ENCODE measurements around the gene PLA2G7. TPM values are rescaled to one million over a fixed set of nuclear protein-coding genes. Genes with fewer than 3 reads are reported as not detected.

Gene PLA2G7
- total and polyA plus RNA-seq, 2 donors (not counting 1 experiment from before 2014, with no cell fraction given), result 0.04 to 1.1 TPM

DNA sequence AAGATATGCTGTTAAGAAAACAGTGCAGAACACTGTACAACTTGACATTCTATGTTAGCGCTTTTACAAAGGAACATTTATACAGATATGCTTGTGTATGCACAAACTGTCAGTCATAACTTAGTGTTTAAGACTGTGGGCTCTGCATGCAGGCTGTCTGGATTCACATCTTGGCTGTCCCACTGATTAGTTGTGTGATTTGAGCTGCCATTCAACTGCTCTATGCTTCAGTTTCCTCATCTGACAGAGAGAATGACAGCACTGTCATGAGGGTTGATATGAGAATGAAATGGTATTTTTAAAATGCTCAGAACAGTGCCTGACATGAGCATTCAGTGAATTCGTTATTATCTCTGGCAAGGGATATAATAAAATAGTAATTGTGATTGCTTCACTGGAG lies 73.7 kb downstream of the PLA2G7 start:
- no peak for DNase-seq
- Histone ChIP-seq H2AFZ (ENCODE audit: insufficient read depth, low read depth, low read length, poor library complexity, severe bottlenecking) (no peak overlapping the region), H3K27ac (ENCODE audit: low read length in 2 of 2) (no peak overlapping the region), H4K20me1 (ENCODE audit: control insufficient read depth, insufficient read depth, low read length, poor library complexity, severe bottlenecking) (no peaks in the 10 kb centered on the region), H3K79me2 (ENCODE audit: control insufficient read depth, insufficient read depth, low read length) (no peaks in the 10 kb centered on the region), H3K27me3 (replicated peaks in 1 of 4; ENCODE audit: control extremely low read depth in 1 of 4, control insufficient read depth in 3 of 4, insufficient read depth in 4 of 4, low read length in 3 of 4) (peaks cover 0 to 2% (median 0%) of the 10 kb centered on the region in 4 experiments), H3K4me3 (ENCODE audit: control extremely low read depth in 1 of 5, extremely low read depth in 1 of 5, insufficient read depth in 1 of 5, low read depth in 2 of 5, low read length in 4 of 5) (no peak overlapping the region), H3K4me2 (replicated peaks; ENCODE audit: low read depth, low read length, poor library complexity, severe bottlenecking) (no peak overlapping the region), H3K36me3 (replicated peaks in 1 of 2; ENCODE audit: control extremely low read depth in 1 of 2, control insufficient read depth in 1 of 2, extremely low read depth in 1 of 2, insufficient read depth in 2 of 2, low read length in 1 of 2) (no peaks in the 10 kb centered on the region), H3K9me3 (ENCODE audit: control extremely low read depth in 1 of 3, control insufficient read depth in 2 of 3, insufficient read depth in 1 of 3, low read length in 2 of 3) (no peaks in the 10 kb centered on the region), H3K9ac (ENCODE audit: low read length) (no peak overlapping the region), H3K4me1 (ENCODE audit: control insufficient read depth in 2 of 2, insufficient read depth in 2 of 2, low read length in 2 of 2) (no peaks in the 10 kb centered on the region)
- CTCF ChIA-PET, result no interaction called here
- intact Hi-C loops (cut with micrococcal nuclease), result no loop called here
- H3K9me3 Mint-ChIP-seq (ENCODE audit: insufficient read depth), result no peaks in the 10 kb centered on the region
- POLR2A ChIA-PET, result no interaction called here
- WGBS (ENCODE audit: insufficient coverage), result 86% methylated on average over 2 of the region's 2 CpGs
- no peak for TF ChIP-seq EZH2 (IDR thresholded peaks at IDR 0.05; ENCODE audit: borderline replicate concordance, insufficient read depth, low read depth, low read length, poor library complexity, severe bottlenecking)
- TF ChIP-seq, protein P1, sequence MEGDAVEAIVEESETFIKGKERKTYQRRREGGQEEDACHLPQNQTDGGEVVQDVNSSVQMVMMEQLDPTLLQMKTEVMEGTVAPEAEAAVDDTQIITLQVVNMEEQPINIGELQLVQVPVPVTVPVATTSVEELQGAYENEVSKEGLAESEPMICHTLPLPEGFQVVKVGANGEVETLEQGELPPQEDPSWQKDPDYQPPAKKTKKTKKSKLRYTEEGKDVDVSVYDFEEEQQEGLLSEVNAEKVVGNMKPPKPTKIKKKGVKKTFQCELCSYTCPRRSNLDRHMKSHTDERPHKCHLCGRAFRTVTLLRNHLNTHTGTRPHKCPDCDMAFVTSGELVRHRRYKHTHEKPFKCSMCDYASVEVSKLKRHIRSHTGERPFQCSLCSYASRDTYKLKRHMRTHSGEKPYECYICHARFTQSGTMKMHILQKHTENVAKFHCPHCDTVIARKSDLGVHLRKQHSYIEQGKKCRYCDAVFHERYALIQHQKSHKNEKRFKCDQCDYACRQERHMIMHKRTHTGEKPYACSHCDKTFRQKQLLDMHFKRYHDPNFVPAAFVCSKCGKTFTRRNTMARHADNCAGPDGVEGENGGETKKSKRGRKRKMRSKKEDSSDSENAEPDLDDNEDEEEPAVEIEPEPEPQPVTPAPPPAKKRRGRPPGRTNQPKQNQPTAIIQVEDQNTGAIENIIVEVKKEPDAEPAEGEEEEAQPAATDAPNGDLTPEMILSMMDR (IDR thresholded peaks at IDR 0.05), result no peak
- no peak overlapping the region for H3K4me3 Mint-ChIP-seq
- no peak overlapping the region for H3K27ac Mint-ChIP-seq
- H3K4me1 Mint-ChIP-seq, result no peaks in the 10 kb centered on the region
- no peak for ATAC-seq (ENCODE audit: low read depth)
- H3K27me3 Mint-ChIP-seq, result no peaks in the 10 kb centered on the region

DNA sequence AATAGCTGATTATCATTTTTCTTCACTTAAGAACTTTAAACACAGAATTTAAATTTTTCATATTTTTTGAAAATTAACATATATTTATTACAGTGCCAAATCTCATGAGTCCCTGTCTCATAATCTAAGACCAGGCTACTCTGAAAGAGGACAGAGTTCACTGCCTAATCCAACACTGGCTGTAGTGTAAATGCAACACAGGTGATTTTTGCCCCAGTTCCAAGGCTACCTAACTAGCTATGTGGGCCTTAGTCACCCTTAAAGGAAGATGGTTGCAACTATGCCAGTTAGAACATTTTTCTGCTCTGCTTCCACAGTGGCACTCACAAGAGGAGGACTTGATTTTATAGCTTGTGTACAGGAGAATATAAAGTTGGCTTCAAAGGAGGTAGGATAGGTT lies 77.5 kb downstream of the PLA2G7 start:
- H3K79me2 ChIP-seq (ENCODE audit: control insufficient read depth, insufficient read depth, low read length), result no peaks in the 10 kb centered on the region
- intact Hi-C loops (cut with micrococcal nuclease), result loop anchor here (10.0 kb wide), 1 partner anchor 523 kb away; no protein-coding TSS in a partner anchor
- no peak for DNase-seq

More for the DNA sequence above, 77.5 kb downstream of the PLA2G7 start:
- Mint-ChIP-seq H3K9me3 (ENCODE audit: insufficient read depth) (no peaks in the 10 kb centered on the region), H3K27me3 (peaks cover 28% of the 10 kb centered on the region), H3K4me3 (no peak overlapping the region), H3K27ac (no peak overlapping the region), H3K4me1 (peaks cover 9% of the 10 kb centered on the region)
- Histone ChIP-seq H3K4me3 (ENCODE audit: control extremely low read depth in 1 of 5, extremely low read depth in 1 of 5, insufficient read depth in 1 of 5, low read depth in 2 of 5, low read length in 4 of 5) (no peak overlapping the region), H2AFZ (ENCODE audit: insufficient read depth, low read depth, low read length, poor library complexity, severe bottlenecking) (no peak overlapping the region), H3K4me2 (replicated peaks; ENCODE audit: low read depth, low read length, poor library complexity, severe bottlenecking) (no peak overlapping the region), H3K9me3 (ENCODE audit: control extremely low read depth in 1 of 3, control insufficient read depth in 2 of 3, insufficient read depth in 1 of 3, low read length in 2 of 3) (no peaks in the 10 kb centered on the region), H3K4me1 (ENCODE audit: control insufficient read depth in 2 of 2, insufficient read depth in 2 of 2, low read length in 2 of 2) (peaks cover 6 to 7% of the 10 kb centered on the region in 2 donors), H3K27me3 (replicated peaks in 1 of 4; ENCODE audit: control extremely low read depth in 1 of 4, control insufficient read depth in 3 of 4, insufficient read depth in 4 of 4, low read length in 3 of 4) (peaks cover 0 to 11% (median 7%) of the 10 kb centered on the region in 4 experiments), H3K36me3 (replicated peaks in 1 of 2; ENCODE audit: control extremely low read depth in 1 of 2, control insufficient read depth in 1 of 2, extremely low read depth in 1 of 2, insufficient read depth in 2 of 2, low read length in 1 of 2) (no peaks in the 10 kb centered on the region), H3K27ac (ENCODE audit: low read length in 2 of 2) (no peak overlapping the region), H4K20me1 (ENCODE audit: control insufficient read depth, insufficient read depth, low read length, poor library complexity, severe bottlenecking) (no peaks in the 10 kb centered on the region), H3K9ac (ENCODE audit: low read length) (no peak overlapping the region)
- ChIA-PET POLR2A (no interaction called here), CTCF (interaction anchor here (1.1 kb wide), 1 partner anchor 21 kb away, joined by 5 read pairs; no protein-coding TSS in a partner anchor)
- TF ChIP-seq, protein P1 (IDR thresholded peaks at IDR 0.05), result no peak
- no peak for TF ChIP-seq EZH2 (IDR thresholded peaks at IDR 0.05; ENCODE audit: borderline replicate concordance, insufficient read depth, low read depth, low read length, poor library complexity, severe bottlenecking)
- no peak for ATAC-seq (ENCODE audit: low read depth)

Measured in B cell (primary cell).